Astrocyte (in vitro differentiated cells and primary cell): ENCODE measurements around the gene KIFAP3. TPM values are rescaled to one million over a fixed set of nuclear protein-coding genes. Genes with fewer than 3 reads are reported as not detected.
"Not testable (repeated sequence)": the region's sequence is repeated elsewhere in the genome, so short reads cannot be mapped to it uniquely, and the experiment has no call there.

Experiments
- DNase-seq: peaks from one replicate; pipeline ENCODE4 v3.0.0-alpha.2; 2010; ENCODE audit warnings: low read depth
- FAIRE-seq: peaks from 2 replicates; lab custom pipeline; 2011; peaks lifted over from hg19 to GRCh38; lab: Jason Lieb, UNC
- H2AFZ ChIP-seq: 2 replicates; pipeline ENCODE4 v1.6.0; 2012; ENCODE audit warnings: low read depth, low read length, inconsistent platforms
- H3K27ac ChIP-seq: 2 replicates; pipeline ENCODE4 v1.5.1; 2011; ENCODE audit warnings: low read depth, low read length, inconsistent platforms
- H3K27me3 ChIP-seq: 2 replicates; pipeline ENCODE4 v1.6.0; 2011; ENCODE audit warnings: low read length, inconsistent platforms; ENCODE audit not compliant: insufficient read depth
- H3K36me3 ChIP-seq: 2 replicates; pipeline ENCODE4 v1.5.1; 2011; ENCODE audit warnings: low read length, inconsistent platforms; ENCODE audit not compliant: insufficient read depth
- H3K4me1 ChIP-seq: 2 replicates; pipeline ENCODE4 v1.5.1; 2011; ENCODE audit warnings: low read length, inconsistent platforms; ENCODE audit not compliant: insufficient read depth
- H3K4me2 ChIP-seq: 2 replicates; pipeline ENCODE4 v1.6.0; 2012; ENCODE audit warnings: low read length, inconsistent platforms
- H3K4me3 ChIP-seq: 2 replicates; pipeline ENCODE4 v1.5.1; 2011; ENCODE audit warnings: low read depth, mild to moderate bottlenecking, low read length, inconsistent platforms; ENCODE audit not compliant: insufficient read depth
- H3K79me2 ChIP-seq: 2 replicates; pipeline ENCODE4 v1.6.0; 2012; ENCODE audit warnings: mild to moderate bottlenecking, low read length, inconsistent platforms; ENCODE audit not compliant: insufficient read depth
- H3K9ac ChIP-seq: 2 replicates; pipeline ENCODE4 v1.6.0; 2012; ENCODE audit warnings: mild to moderate bottlenecking, low read length, inconsistent platforms
- H3K9me3 ChIP-seq: 2 replicates; pipeline ENCODE4 v1.5.1; 2012; ENCODE audit warnings: low read depth, mild to moderate bottlenecking, low read length, inconsistent platforms; ENCODE audit not compliant: insufficient read depth
- H4K20me1 ChIP-seq: 2 replicates; pipeline ENCODE4 v1.6.0; 2012; ENCODE audit warnings: low read length, inconsistent platforms; ENCODE audit not compliant: insufficient read depth
- H3K27ac Mint-ChIP-seq: one replicate; pipeline ENCODE4 v1.8.0; 2021; ENCODE audit warnings: mild to moderate bottlenecking, mixed read lengths; ENCODE audit not compliant: unreplicated experiment
- H3K27me3 Mint-ChIP-seq: one replicate; pipeline ENCODE4 v1.8.0; 2021; ENCODE audit warnings: low read depth, mixed read lengths; ENCODE audit not compliant: unreplicated experiment
- H3K36me3 Mint-ChIP-seq: one replicate; pipeline ENCODE4 v1.8.0; 2021; ENCODE audit warnings: low read depth, mixed read lengths; ENCODE audit not compliant: unreplicated experiment
- H3K4me1 Mint-ChIP-seq: one replicate; pipeline ENCODE4 v1.8.0; 2021; ENCODE audit warnings: low read depth, mixed read lengths; ENCODE audit not compliant: unreplicated experiment
- H3K4me3 Mint-ChIP-seq: one replicate; pipeline ENCODE4 v1.8.0; 2021; ENCODE audit warnings: mild to moderate bottlenecking, moderate library complexity, mixed read lengths; ENCODE audit not compliant: unreplicated experiment
- H3K9me3 Mint-ChIP-seq: one replicate; pipeline ENCODE4 v1.8.0; 2021; ENCODE audit warnings: mild to moderate bottlenecking, mixed read lengths; ENCODE audit not compliant: unreplicated experiment
- EZH2 ChIP-seq: IDR thresholded peaks from 2 replicates; pipeline ENCODE4 v1.6.1; 2012; ENCODE audit warnings: mild to moderate bottlenecking, low read length, inconsistent platforms; ENCODE audit not compliant: insufficient read depth
- total RNA-seq: library from RNA; stranded (reverse); gene quantifications from 2 replicates; pipeline ENCODE4 v1.2.1, GENCODE V29; 2021
- TF ChIP-seq, protein P1 (sequence below): IDR thresholded peaks from 2 replicates; pipeline ENCODE4 v1.5.1; 2011; ENCODE audit warnings: low read depth, mild to moderate bottlenecking, inconsistent platforms, low read length, moderate library complexity; ENCODE audit not compliant: insufficient read depth

Gene KIFAP3
- total RNA-seq, 1 donor from 2014 or later: 32.8 TPM

DNA sequence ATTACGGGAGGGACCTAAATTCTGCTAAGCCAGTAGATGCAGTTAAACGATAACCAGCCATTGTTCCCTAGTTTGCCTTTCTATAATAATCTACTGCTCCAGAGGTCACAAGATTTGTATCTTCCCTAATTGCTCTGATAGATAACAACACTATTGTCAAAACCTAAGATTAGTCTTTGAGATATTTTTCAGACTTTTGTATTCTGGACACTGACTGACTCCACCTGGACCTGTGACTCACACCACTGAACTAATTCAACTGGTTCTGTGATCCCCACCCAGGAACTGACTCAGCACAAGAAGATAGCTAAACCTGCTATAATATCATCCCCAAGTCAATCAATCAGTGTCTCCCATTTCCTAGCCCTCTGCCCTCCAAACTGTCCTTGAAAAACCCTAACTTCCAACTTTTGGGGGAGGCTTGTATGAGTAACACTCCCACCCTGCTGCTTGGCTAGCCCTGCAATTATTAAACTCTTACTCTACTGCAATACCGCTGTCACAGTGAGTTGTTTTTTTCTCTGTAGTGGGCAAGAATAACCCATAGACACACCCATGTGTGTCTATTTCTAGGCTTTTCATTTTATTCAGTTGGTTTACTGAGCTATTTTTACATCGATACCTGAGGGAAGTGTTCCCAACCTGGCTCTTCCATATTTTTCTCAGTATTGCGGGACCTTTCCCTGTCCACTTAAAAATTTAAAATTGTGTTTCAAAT is 11.2 kb downstream of the KIFAP3 start:
- no peak overlapping the region for H3K4me3 ChIP-seq
- DNase-seq (peak; percentile 25), FAIRE-seq (no peak)
- TF ChIP-seq, protein P1, sequence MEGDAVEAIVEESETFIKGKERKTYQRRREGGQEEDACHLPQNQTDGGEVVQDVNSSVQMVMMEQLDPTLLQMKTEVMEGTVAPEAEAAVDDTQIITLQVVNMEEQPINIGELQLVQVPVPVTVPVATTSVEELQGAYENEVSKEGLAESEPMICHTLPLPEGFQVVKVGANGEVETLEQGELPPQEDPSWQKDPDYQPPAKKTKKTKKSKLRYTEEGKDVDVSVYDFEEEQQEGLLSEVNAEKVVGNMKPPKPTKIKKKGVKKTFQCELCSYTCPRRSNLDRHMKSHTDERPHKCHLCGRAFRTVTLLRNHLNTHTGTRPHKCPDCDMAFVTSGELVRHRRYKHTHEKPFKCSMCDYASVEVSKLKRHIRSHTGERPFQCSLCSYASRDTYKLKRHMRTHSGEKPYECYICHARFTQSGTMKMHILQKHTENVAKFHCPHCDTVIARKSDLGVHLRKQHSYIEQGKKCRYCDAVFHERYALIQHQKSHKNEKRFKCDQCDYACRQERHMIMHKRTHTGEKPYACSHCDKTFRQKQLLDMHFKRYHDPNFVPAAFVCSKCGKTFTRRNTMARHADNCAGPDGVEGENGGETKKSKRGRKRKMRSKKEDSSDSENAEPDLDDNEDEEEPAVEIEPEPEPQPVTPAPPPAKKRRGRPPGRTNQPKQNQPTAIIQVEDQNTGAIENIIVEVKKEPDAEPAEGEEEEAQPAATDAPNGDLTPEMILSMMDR: no peak
- TF ChIP-seq EZH2: no peak
- no peaks in the 10 kb centered on the region for H3K36me3 ChIP-seq
- no peak overlapping the region for H3K27ac ChIP-seq
- peaks cover 7% of the 10 kb centered on the region for H3K9me3 Mint-ChIP-seq
- H3K4me3 Mint-ChIP-seq: peak overlapping the region; percentile 5
- H3K9me3 ChIP-seq: no peaks in the 10 kb centered on the region
- H3K27me3 ChIP-seq: no peaks in the 10 kb centered on the region
- H3K27ac Mint-ChIP-seq: peak overlapping the region; percentile 75
- no peaks in the 10 kb centered on the region for H3K27me3 Mint-ChIP-seq
- no peaks in the 10 kb centered on the region for H4K20me1 ChIP-seq
- H3K9ac ChIP-seq: no peak overlapping the region
- peaks cover 3% of the 10 kb centered on the region for H3K79me2 ChIP-seq
- peaks cover 2% of the 10 kb centered on the region for H3K36me3 Mint-ChIP-seq
- H3K4me2 ChIP-seq: no peak overlapping the region
- H3K4me1 Mint-ChIP-seq: peaks cover 8% of the 10 kb centered on the region
- H2AFZ ChIP-seq: no peak overlapping the region
- H3K4me1 ChIP-seq: peaks cover 4% of the 10 kb centered on the region

GRCh38 chr1:170061676-170062075 is 12.8 kb downstream of the KIFAP3 start:
- not testable (repeated sequence) for H3K9me3 ChIP-seq, H3K36me3 Mint-ChIP-seq, H4K20me1 ChIP-seq, H3K9me3 Mint-ChIP-seq, H3K36me3 ChIP-seq, FAIRE-seq, H3K27ac ChIP-seq, H2AFZ ChIP-seq, H3K4me1 Mint-ChIP-seq, H3K9ac ChIP-seq, H3K4me3 ChIP-seq, H3K27me3 ChIP-seq, H3K4me1 ChIP-seq, H3K4me3 Mint-ChIP-seq, H3K4me2 ChIP-seq, H3K27ac Mint-ChIP-seq, H3K27me3 Mint-ChIP-seq, DNase-seq, H3K79me2 ChIP-seq

DNA sequence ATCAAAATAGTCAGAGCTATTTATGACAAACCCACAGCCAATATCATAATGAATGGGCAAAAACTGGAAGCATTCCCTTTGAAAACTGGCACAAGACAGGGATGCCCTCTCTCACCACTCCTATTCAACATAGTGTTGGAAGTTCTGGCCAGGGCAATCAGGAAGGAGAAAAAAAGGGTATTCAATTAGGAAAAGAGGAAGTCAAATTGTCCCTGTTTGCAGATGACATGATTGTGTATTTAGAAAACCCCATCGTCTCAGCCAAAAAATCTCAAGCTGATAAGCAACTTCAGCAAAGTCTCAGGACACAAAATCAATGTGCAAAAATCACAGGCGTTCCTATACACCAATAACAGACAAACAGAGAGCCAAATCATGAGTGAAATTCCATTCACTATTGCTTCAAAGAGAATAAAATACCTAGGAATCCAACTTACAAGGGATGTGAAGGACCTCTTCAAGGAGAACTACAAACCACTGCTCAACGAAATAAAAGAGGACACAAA is 14.4 kb downstream of the KIFAP3 start:
- H3K36me3 Mint-ChIP-seq, H3K27me3 Mint-ChIP-seq, FAIRE-seq: not testable (repeated sequence)

More for the DNA sequence above, 14.4 kb downstream of the KIFAP3 start:
- not testable (repeated sequence) for H3K9me3 Mint-ChIP-seq, H3K4me3 Mint-ChIP-seq, H3K27ac Mint-ChIP-seq, H3K9ac ChIP-seq, H4K20me1 ChIP-seq, H3K9me3 ChIP-seq, H3K4me1 Mint-ChIP-seq, H3K4me1 ChIP-seq, H3K4me2 ChIP-seq, H3K36me3 ChIP-seq, H3K4me3 ChIP-seq, H3K27me3 ChIP-seq, H3K27ac ChIP-seq, H2AFZ ChIP-seq, H3K79me2 ChIP-seq, DNase-seq
